ENCODE results near the gene SUN5. TPM values are rescaled to one million over a fixed set of nuclear protein-coding genes. Genes with fewer than 3 reads are reported as not detected.

The SUN5 gene
- total and polyA plus RNA-seq, 2 donors (not counting 1 experiment from before 2014, with no cell fraction given) = not detected

GRCh38 chr20:32979201-32979998 is 24.8 kb downstream of the SUN5 start:
- DNase-seq = no peak
- H3K9me3 ChIP-seq (ENCODE audit: control extremely low read depth in 1 of 3, control insufficient read depth in 2 of 3, insufficient read depth in 1 of 3, low read length in 2 of 3) = peaks cover 0 to 18% (median 0%) of the 10 kb centered on the region in 3 donors
- Mint-ChIP-seq H3K27ac (no peak overlapping the region), H3K9me3 (ENCODE audit: insufficient read depth) (no peaks in the 10 kb centered on the region), H3K4me3 (no peak overlapping the region), H3K27me3 (no peaks in the 10 kb centered on the region), H3K4me1 (peaks cover 3% of the 10 kb centered on the region)
- H2AFZ ChIP-seq (ENCODE audit: insufficient read depth, low read depth, low read length, poor library complexity, severe bottlenecking) = no peak overlapping the region
- H3K9ac ChIP-seq (ENCODE audit: low read length) = no peak overlapping the region
- H4K20me1 ChIP-seq (ENCODE audit: control insufficient read depth, insufficient read depth, low read length, poor library complexity, severe bottlenecking) = no peaks in the 10 kb centered on the region
- no peaks in the 10 kb centered on the region for H3K36me3 ChIP-seq (replicated peaks in 1 of 2; ENCODE audit: control extremely low read depth in 1 of 2, control insufficient read depth in 1 of 2, extremely low read depth in 1 of 2, insufficient read depth in 2 of 2, low read length in 1 of 2)
- CTCF ChIA-PET = interaction anchor here (0.9 kb wide), 1 partner anchor 78 kb away, joined by 3 read pairs; no protein-coding TSS in a partner anchor
- H3K4me2 ChIP-seq (replicated peaks; ENCODE audit: low read depth, low read length, poor library complexity, severe bottlenecking) = no peak overlapping the region
- 100% methylated on average over 6 of the region's 9 CpGs for WGBS (ENCODE audit: insufficient coverage)
- no peak for ATAC-seq (ENCODE audit: low read depth)
- no peaks in the 10 kb centered on the region for H3K4me1 ChIP-seq (ENCODE audit: control insufficient read depth in 2 of 2, insufficient read depth in 2 of 2, low read length in 2 of 2)
- no peaks in the 10 kb centered on the region for H3K27me3 ChIP-seq (replicated peaks in 1 of 4; ENCODE audit: control extremely low read depth in 1 of 4, control insufficient read depth in 3 of 4, insufficient read depth in 4 of 4, low read length in 3 of 4)
- no peak overlapping the region for H3K27ac ChIP-seq (ENCODE audit: low read length in 2 of 2)
- intact Hi-C loops (cut with micrococcal nuclease) = no loop called here
- POLR2A ChIA-PET = no interaction called here
- H3K4me3 ChIP-seq (ENCODE audit: control extremely low read depth in 1 of 5, extremely low read depth in 1 of 5, insufficient read depth in 1 of 5, low read depth in 2 of 5, low read length in 4 of 5) = no peak overlapping the region
- TF ChIP-seq CTCF (IDR thresholded peaks at IDR 0.05) = no peak
- TF ChIP-seq EZH2 (IDR thresholded peaks at IDR 0.05; ENCODE audit: borderline replicate concordance, insufficient read depth, low read depth, low read length, poor library complexity, severe bottlenecking) = no peak
- H3K79me2 ChIP-seq (ENCODE audit: control insufficient read depth, insufficient read depth, low read length) = no peaks in the 10 kb centered on the region

- Histone ChIP-seq H3K4me1 (ENCODE audit: control insufficient read depth in 2 of 2, insufficient read depth in 2 of 2, low read length in 2 of 2) (peaks cover 6 to 11% of the 10 kb centered on the region in 2 donors), H3K9me3 (ENCODE audit: control extremely low read depth in 1 of 3, control insufficient read depth in 2 of 3, insufficient read depth in 1 of 3, low read length in 2 of 3) (peaks cover 0 to 21% (median 0%) of the 10 kb centered on the region in 3 donors), H3K79me2 (ENCODE audit: control insufficient read depth, insufficient read depth, low read length) (no peaks in the 10 kb centered on the region), H4K20me1 (ENCODE audit: control insufficient read depth, insufficient read depth, low read length, poor library complexity, severe bottlenecking) (no peaks in the 10 kb centered on the region), H3K27ac (ENCODE audit: low read length in 2 of 2) (no peak overlapping the region), H3K9ac (ENCODE audit: low read length) (no peak overlapping the region), H2AFZ (ENCODE audit: insufficient read depth, low read depth, low read length, poor library complexity, severe bottlenecking) (no peak overlapping the region), H3K27me3 (replicated peaks in 1 of 4; ENCODE audit: control extremely low read depth in 1 of 4, control insufficient read depth in 3 of 4, insufficient read depth in 4 of 4, low read length in 3 of 4) (no peaks in the 10 kb centered on the region), H3K4me3 (ENCODE audit: control extremely low read depth in 1 of 5, extremely low read depth in 1 of 5, insufficient read depth in 1 of 5, low read depth in 2 of 5, low read length in 4 of 5) (no peak overlapping the region), H3K36me3 (replicated peaks in 1 of 2; ENCODE audit: control extremely low read depth in 1 of 2, control insufficient read depth in 1 of 2, extremely low read depth in 1 of 2, insufficient read depth in 2 of 2, low read length in 1 of 2) (no peaks in the 10 kb centered on the region), H3K4me2 (replicated peaks; ENCODE audit: low read depth, low read length, poor library complexity, severe bottlenecking) (no peak overlapping the region)
- TF ChIP-seq EZH2 (IDR thresholded peaks at IDR 0.05; ENCODE audit: borderline replicate concordance, insufficient read depth, low read depth, low read length, poor library complexity, severe bottlenecking) (no peak), CTCF (IDR thresholded peaks at IDR 0.05) (no peak)
- H3K27ac Mint-ChIP-seq = no peak overlapping the region
- intact Hi-C loops (cut with micrococcal nuclease) = no loop called here
- DNase-seq (no peak), ATAC-seq (ENCODE audit: low read depth) (no peak)
- no peaks in the 10 kb centered on the region for H3K9me3 Mint-ChIP-seq (ENCODE audit: insufficient read depth)
- WGBS (ENCODE audit: insufficient coverage) = 95% methylated on average over 7 of the region's 7 CpGs
- ChIA-PET CTCF (no interaction called here), POLR2A (no interaction called here)
- H3K27me3 Mint-ChIP-seq = no peaks in the 10 kb centered on the region
- peaks cover 3% of the 10 kb centered on the region for H3K4me1 Mint-ChIP-seq
- H3K4me3 Mint-ChIP-seq = no peak overlapping the region
These were observed 26.3 kb downstream of the SUN5 start for GRCh38 chr20:32978009-32978335.

All from B cell (primary cell).